Calu3 (cell line): ENCODE measurements around the gene LRFN2. TPM values are rescaled to one million over a fixed set of nuclear protein-coding genes. Genes with fewer than 3 reads are reported as not detected.

Experiments
- BruUV-seq: library from RNA; stranded (reverse); fragments of 400-500 nt; replicated peaks from 2 replicates; lab custom pipeline; 2021; lab: Mats Ljungman, UMichigan
- CTCF ChIA-PET: fragments of 300-600 bp; sonication (Branson Sonifier 250); formaldehyde crosslinking; loops from one replicate; lab custom pipeline; 2022; ENCODE audit warnings: antibody characterized with exemption; lab: Charles Lee
- DNase-seq: peaks from one replicate; pipeline ENCODE4 v3.0.0; 2022
- H3K27ac Mint-ChIP-seq: one replicate; pipeline ENCODE4 v1.8.0; 2022; ENCODE audit warnings: mixed read lengths; ENCODE audit not compliant: unreplicated experiment
- H3K27me3 Mint-ChIP-seq: one replicate; pipeline ENCODE4 v1.8.0; 2022; ENCODE audit warnings: mixed read lengths; ENCODE audit not compliant: unreplicated experiment
- H3K36me3 Mint-ChIP-seq: one replicate; pipeline ENCODE4 v1.8.0; 2022; ENCODE audit warnings: mild to moderate bottlenecking, moderate library complexity, mixed read lengths; ENCODE audit not compliant: insufficient read depth, unreplicated experiment
- H3K4me1 Mint-ChIP-seq: one replicate; pipeline ENCODE4 v1.8.0; 2022; ENCODE audit warnings: mild to moderate bottlenecking, low read depth, mixed read lengths; ENCODE audit not compliant: unreplicated experiment
- H3K4me3 Mint-ChIP-seq: one replicate; pipeline ENCODE4 v1.8.0; 2022; ENCODE audit warnings: mild to moderate bottlenecking, low read depth, moderate library complexity, mixed read lengths; ENCODE audit not compliant: unreplicated experiment
- H3K9me3 Mint-ChIP-seq: one replicate; pipeline ENCODE4 v1.8.0; 2022; ENCODE audit warnings: low read depth, mixed read lengths; ENCODE audit not compliant: unreplicated experiment
- intact Hi-C: fragments of 100-400 bp; cut with micrococcal nuclease; formaldehyde crosslinking; loops from one replicate; pipeline ENCODE4 v1.10.0; 2022; ENCODE audit not compliant: unreplicated experiment
- total RNA-seq: library from RNA; stranded (reverse); gene quantifications from 2 replicates; pipeline ENCODE4 v1.2.3, GENCODE V29; 2022
- TF ChIP-seq, protein P1 (sequence below): fragments of 200-600 bp; IDR thresholded peaks from one replicate; pipeline ENCODE4 v1.8.0; 2022; ENCODE audit warnings: antibody characterized with exemption; ENCODE audit not compliant: unreplicated experiment

LRFN2 gene
- total RNA-seq, 1 experiment from 2014 or later, result not detected

GRCh38 chr6:40347571-40348011, 239.6 kb downstream of the LRFN2 start:
- H3K36me3 Mint-ChIP-seq, result no peaks in the 10 kb centered on the region
- intact Hi-C loops, result no loop called here
- H3K4me3 Mint-ChIP-seq, result no peak overlapping the region
- DNase-seq, result no peak
- TF ChIP-seq, protein P1, sequence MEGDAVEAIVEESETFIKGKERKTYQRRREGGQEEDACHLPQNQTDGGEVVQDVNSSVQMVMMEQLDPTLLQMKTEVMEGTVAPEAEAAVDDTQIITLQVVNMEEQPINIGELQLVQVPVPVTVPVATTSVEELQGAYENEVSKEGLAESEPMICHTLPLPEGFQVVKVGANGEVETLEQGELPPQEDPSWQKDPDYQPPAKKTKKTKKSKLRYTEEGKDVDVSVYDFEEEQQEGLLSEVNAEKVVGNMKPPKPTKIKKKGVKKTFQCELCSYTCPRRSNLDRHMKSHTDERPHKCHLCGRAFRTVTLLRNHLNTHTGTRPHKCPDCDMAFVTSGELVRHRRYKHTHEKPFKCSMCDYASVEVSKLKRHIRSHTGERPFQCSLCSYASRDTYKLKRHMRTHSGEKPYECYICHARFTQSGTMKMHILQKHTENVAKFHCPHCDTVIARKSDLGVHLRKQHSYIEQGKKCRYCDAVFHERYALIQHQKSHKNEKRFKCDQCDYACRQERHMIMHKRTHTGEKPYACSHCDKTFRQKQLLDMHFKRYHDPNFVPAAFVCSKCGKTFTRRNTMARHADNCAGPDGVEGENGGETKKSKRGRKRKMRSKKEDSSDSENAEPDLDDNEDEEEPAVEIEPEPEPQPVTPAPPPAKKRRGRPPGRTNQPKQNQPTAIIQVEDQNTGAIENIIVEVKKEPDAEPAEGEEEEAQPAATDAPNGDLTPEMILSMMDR, result no peak
- no TSS peak for BruUV-seq
- no peaks in the 10 kb centered on the region for H3K9me3 Mint-ChIP-seq
- no peaks in the 10 kb centered on the region for H3K4me1 Mint-ChIP-seq
- H3K27ac Mint-ChIP-seq, result no peak overlapping the region
- peaks cover 23% of the 10 kb centered on the region for H3K27me3 Mint-ChIP-seq
- CTCF ChIA-PET, result interaction anchor here (0.7 to 0.8 kb wide), 2 partner anchors 9 to 256 kb away, joined by 3 read pairs; no protein-coding TSS in a partner anchor

GRCh38 chr6:40346246-40346645, 240.9 kb downstream of the LRFN2 start:
- no peaks in the 10 kb centered on the region for H3K4me1 Mint-ChIP-seq
- intact Hi-C loops, result no loop called here
- H3K9me3 Mint-ChIP-seq, result no peaks in the 10 kb centered on the region
- no peak overlapping the region for H3K27ac Mint-ChIP-seq
- no peaks in the 10 kb centered on the region for H3K36me3 Mint-ChIP-seq
- BruUV-seq, result no TSS peak
- H3K27me3 Mint-ChIP-seq, result peaks cover 37% of the 10 kb centered on the region
- H3K4me3 Mint-ChIP-seq, result no peak overlapping the region
- CTCF ChIA-PET, result no interaction called here
- no peak for DNase-seq
- TF ChIP-seq, protein P1, result no peak

DNA sequence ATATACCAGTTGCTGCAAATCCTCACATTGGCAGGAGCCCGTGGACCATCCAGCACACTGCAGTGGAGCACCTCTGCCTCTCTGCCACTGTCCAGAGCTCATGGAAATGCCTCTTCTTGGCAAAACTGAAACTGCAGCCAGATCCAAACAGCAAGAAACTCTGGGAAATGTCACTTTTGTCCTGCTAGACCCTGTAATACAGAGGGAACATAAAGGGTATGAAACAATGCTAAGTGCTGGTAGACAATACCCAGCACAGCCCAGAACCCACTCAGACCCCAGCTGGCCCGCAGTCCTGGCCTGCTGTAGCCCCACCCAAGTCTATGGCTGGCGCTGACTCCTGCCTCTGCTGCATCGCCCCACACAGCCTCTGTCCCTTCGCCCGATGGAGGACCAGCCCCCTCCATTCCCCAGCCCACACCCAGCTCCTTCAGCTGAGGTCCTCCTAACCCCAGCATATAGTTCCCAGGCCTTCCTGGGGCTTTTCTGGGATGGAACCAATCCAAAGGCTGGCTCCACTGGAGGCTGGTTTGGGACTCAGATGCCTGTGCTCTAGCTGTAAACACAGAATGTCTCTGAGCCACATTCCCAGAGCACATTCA, 242.5 kb downstream of the LRFN2 start:
- Mint-ChIP-seq H3K27ac (no peak overlapping the region), H3K4me3 (no peak overlapping the region), H3K9me3 (no peaks in the 10 kb centered on the region), H3K36me3 (no peaks in the 10 kb centered on the region), H3K4me1 (no peaks in the 10 kb centered on the region), H3K27me3 (peaks cover 47% of the 10 kb centered on the region)
- intact Hi-C loops, result no loop called here
- DNase-seq, result no peak
- BruUV-seq, result no TSS peak
- TF ChIP-seq, protein P1, result no peak
- CTCF ChIA-PET, result interaction anchor here (0.7 to 1.2 kb wide), 2 partner anchors 9 to 60 kb away, joined by 5 to 6 read pairs; no protein-coding TSS in a partner anchor

DNA sequence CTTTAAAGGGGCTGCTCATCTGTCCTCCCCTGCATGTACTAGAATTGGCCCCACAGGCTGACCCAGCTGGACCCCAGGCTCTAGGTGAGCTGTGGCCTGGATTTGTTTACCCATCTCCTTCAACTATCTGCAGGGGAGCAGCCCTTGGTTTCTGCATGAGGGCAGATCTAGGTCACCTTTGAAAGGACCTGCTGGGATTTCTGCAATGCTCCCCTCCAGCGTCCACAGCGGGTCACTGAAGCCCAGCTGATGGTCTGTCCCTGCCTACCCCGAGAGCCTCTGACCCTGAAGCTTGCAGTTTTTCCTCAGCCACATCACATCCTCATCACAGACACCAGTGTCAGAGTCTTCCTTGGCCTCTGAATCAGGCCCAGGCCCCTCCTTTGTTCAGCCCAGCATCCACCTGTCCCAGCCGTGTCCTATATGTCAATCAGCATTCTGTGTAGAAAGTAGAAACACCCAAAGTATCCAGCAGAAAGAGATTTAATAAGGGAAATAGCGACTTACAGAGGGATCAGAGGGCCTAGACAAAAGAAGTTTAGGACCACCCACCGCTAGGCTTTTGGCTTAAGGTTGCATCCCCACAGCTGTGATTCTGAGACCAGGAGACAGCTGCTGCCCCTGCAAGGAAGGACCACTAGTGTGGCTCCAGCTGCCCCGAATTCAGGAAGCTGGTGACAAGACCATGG, 243.1 kb downstream of the LRFN2 start:
- Mint-ChIP-seq H3K27ac (no peak overlapping the region), H3K36me3 (no peaks in the 10 kb centered on the region), H3K9me3 (no peaks in the 10 kb centered on the region), H3K27me3 (peaks cover 54% of the 10 kb centered on the region), H3K4me1 (no peaks in the 10 kb centered on the region), H3K4me3 (no peak overlapping the region)
- BruUV-seq, result no TSS peak
- intact Hi-C loops, result no loop called here
- no peak for DNase-seq
- CTCF ChIA-PET, result interaction anchor here (1.2 kb wide), 1 partner anchor 10 kb away, joined by 5 read pairs; no protein-coding TSS in a partner anchor
- TF ChIP-seq, protein P1, result no peak
